NB4 (cell line): Measurements from ENCODE around the gene CLASP1.

Source experiments
- DNase-seq: peaks from one replicate; pipeline ENCODE4 v3.0.0; 2010; ENCODE audit warnings: low read depth
- H3K4me3 ChIP-seq: one replicate; pipeline ENCODE4 v1.5.1; 2011; ENCODE audit warnings: mild to moderate bottlenecking, low read depth, low read length, moderate library complexity
- CTCF ChIP-seq: IDR thresholded peaks from one replicate; pipeline ENCODE4 v1.5.1; 2012; ENCODE audit warnings: low read depth, low read length
- MAX ChIP-seq: IDR thresholded peaks from 2 replicates; pipeline ENCODE4 v1.6.1; 2011; ENCODE audit warnings: low read depth, low read length
- MYC ChIP-seq: IDR thresholded peaks from 2 replicates; pipeline ENCODE4 v1.6.1; 2011; ENCODE audit warnings: low read depth, low read length
- POLR2A ChIP-seq: IDR thresholded peaks from 2 replicates; pipeline ENCODE4 v1.6.1; 2011; ENCODE audit warnings: mild to moderate bottlenecking; ENCODE audit not compliant: insufficient read length; ENCODE audit errors: extremely low read depth

CLASP1 gene

GRCh38 chr2:121506621-121507020, 142.6 kb downstream of the CLASP1 start:
- DNase-seq = no peak
- TF ChIP-seq MYC = no peak
- no peak for TF ChIP-seq MAX
- no peak for TF ChIP-seq POLR2A
- no peak for TF ChIP-seq CTCF
- no peak overlapping the region for H3K4me3 ChIP-seq

- TF ChIP-seq MYC = no peak
- TF ChIP-seq CTCF = no peak
- TF ChIP-seq MAX = no peak
- TF ChIP-seq POLR2A = no peak
Observed at GRCh38 chr2:121505986-121506586, 143.2 kb downstream of the CLASP1 start.

GRCh38 chr2:121505005-121505404, 144.3 kb downstream of the CLASP1 start:
- TF ChIP-seq MAX (no peak), MYC (no peak), POLR2A (no peak), CTCF (no peak)
- H3K4me3 ChIP-seq = no peak overlapping the region
- no peak for DNase-seq

More at GRCh38 chr2:121505986-121506586, 143.2 kb downstream of the CLASP1 start:
- no peak overlapping the region for H3K4me3 ChIP-seq
- no peak for DNase-seq

- no peak overlapping the region for H3K4me3 ChIP-seq
- TF ChIP-seq MYC (no peak), POLR2A (no peak), MAX (no peak), CTCF (no peak)
- no peak for DNase-seq
Observed at GRCh38 chr2:121504316-121504715, 144.9 kb downstream of the CLASP1 start.

GRCh38 chr2:121502781-121503180, 146.5 kb downstream of the CLASP1 start:
- DNase-seq = no peak

More at GRCh38 chr2:121502781-121503180, 146.5 kb downstream of the CLASP1 start:
- TF ChIP-seq POLR2A (no peak), MAX (no peak), MYC (no peak), CTCF (no peak)
- H3K4me3 ChIP-seq = no peak overlapping the region
